Bronchial epithelial cell (primary cell): ENCODE data around the gene CAMKV. TPM values are rescaled to one million over a fixed set of nuclear protein-coding genes. Genes with fewer than 3 reads are reported as not detected.
A peak's percentile ranks its signal among the peaks of the same experiment; 100 is the strongest.

Experiments
- DNase-seq: peaks from one replicate; pipeline ENCODE4 v3.0.0-alpha.2; 2010; ENCODE audit warnings: low read depth
- FAIRE-seq: peaks from 2 replicates; lab custom pipeline; 2011; peaks lifted over from hg19 to GRCh38; lab: Jason Lieb, UNC
- H3K27me3 ChIP-seq: 2 replicates; pipeline ENCODE4 v1.5.1; 2011; ENCODE audit warnings: low read length; ENCODE audit not compliant: control insufficient read depth, insufficient read depth
- H3K36me3 ChIP-seq: 2 replicates; pipeline ENCODE4 v1.5.1; 2011; ENCODE audit warnings: low read length; ENCODE audit not compliant: control insufficient read depth, insufficient read depth
- H3K4me3 ChIP-seq: 2 replicates; pipeline ENCODE4 v1.5.1; 2011; ENCODE audit warnings: mild to moderate bottlenecking, low read depth, low read length, control low read depth
- total RNA-seq: library from RNA; depleted of rRNA; stranded (reverse); fragments of >200 nt; gene quantifications from 2 replicates; pipeline ENCODE4 v1.2.1, GENCODE V29; 2014
- TF ChIP-seq, protein P1 (sequence below): IDR thresholded peaks from 2 replicates; pipeline ENCODE4 v1.5.1; 2011; ENCODE audit warnings: mild to moderate bottlenecking, moderate library complexity, low read length, control low read depth, inconsistent platforms; ENCODE audit not compliant: insufficient read depth, severe bottlenecking

CAMKV gene
- total RNA-seq, 1 donor from 2014 or later: 0.26 TPM

GRCh38 chr3:49873623-49874022, 3.9 kb upstream of the CAMKV start:
- no peak for FAIRE-seq
- Histone ChIP-seq H3K36me3 (no peaks in the 10 kb centered on the region), H3K4me3 (no peak overlapping the region), H3K27me3 (peaks cover 16% of the 10 kb centered on the region)
- DNase-seq: no peak
- TF ChIP-seq, protein P1, sequence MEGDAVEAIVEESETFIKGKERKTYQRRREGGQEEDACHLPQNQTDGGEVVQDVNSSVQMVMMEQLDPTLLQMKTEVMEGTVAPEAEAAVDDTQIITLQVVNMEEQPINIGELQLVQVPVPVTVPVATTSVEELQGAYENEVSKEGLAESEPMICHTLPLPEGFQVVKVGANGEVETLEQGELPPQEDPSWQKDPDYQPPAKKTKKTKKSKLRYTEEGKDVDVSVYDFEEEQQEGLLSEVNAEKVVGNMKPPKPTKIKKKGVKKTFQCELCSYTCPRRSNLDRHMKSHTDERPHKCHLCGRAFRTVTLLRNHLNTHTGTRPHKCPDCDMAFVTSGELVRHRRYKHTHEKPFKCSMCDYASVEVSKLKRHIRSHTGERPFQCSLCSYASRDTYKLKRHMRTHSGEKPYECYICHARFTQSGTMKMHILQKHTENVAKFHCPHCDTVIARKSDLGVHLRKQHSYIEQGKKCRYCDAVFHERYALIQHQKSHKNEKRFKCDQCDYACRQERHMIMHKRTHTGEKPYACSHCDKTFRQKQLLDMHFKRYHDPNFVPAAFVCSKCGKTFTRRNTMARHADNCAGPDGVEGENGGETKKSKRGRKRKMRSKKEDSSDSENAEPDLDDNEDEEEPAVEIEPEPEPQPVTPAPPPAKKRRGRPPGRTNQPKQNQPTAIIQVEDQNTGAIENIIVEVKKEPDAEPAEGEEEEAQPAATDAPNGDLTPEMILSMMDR: no peak

DNA sequence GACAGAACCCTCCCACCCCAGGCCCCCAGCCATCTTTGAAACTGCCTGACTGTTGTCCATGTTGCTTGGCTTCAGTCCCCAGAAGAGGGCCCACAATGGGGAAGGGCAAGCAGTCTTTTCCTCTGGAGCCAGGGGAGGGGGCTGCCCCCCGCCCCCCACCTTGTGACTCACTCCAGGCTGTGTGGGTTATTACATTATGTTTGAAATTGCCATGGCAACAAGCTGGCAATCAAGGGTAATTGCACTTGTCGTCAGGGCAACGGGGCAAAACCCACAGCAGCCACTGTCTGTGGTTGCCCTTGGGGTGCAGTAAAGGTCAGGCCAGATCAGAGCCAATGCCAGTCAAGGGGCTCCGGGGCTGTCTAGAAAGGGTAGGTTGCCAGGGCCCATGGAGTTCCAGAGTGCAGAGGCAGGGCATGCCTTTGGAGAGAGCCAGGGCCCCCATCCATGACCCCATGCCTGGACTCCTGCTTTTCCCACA, 3.1 kb upstream of the CAMKV start:
- TF ChIP-seq, protein P1: no peak
- no peaks in the 10 kb centered on the region for H3K36me3 ChIP-seq
- H3K4me3 ChIP-seq: no peak overlapping the region
- H3K27me3 ChIP-seq: peaks cover 21% of the 10 kb centered on the region
- no peak for FAIRE-seq
- no peak for DNase-seq

- peaks cover 21% of the 10 kb centered on the region for H3K27me3 ChIP-seq
- TF ChIP-seq, protein P1: no peak
- no peaks in the 10 kb centered on the region for H3K36me3 ChIP-seq
- FAIRE-seq (no peak), DNase-seq (no peak)
- H3K4me3 ChIP-seq: no peak overlapping the region
Measured at GRCh38 chr3:49871531-49872153, 1.9 kb upstream of the CAMKV start.

DNA sequence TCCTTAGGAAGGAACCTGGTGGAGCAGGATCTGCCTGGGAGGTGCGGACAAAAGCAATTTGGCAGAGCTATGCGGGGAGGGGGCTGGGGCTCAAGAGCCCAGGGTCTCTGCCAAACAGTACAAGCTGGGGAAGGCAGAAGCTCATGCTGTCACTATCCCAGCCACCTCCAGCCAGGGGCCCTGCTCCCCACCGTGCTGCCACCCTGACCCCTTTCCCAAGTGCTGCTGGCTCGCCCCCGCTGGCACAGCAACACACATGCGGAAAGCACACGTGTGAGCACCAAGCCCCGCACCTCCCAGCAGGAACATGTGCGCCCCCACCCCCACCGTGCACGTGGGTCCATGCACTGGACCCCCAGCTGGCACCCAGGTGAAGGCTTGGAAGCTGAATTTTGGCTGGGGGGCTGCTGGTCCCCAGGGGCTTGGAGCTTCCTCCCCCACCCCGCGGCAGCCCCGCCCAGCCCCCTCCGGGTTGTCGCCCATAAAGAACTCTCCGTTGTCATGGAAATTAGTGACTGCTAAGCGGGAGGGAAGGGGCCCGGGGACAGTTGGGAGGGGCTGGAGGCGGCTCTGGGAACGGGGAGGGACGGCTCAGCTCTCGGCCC, 742 bp downstream of the CAMKV start:
- H3K4me3 ChIP-seq: no peak overlapping the region

DNA sequence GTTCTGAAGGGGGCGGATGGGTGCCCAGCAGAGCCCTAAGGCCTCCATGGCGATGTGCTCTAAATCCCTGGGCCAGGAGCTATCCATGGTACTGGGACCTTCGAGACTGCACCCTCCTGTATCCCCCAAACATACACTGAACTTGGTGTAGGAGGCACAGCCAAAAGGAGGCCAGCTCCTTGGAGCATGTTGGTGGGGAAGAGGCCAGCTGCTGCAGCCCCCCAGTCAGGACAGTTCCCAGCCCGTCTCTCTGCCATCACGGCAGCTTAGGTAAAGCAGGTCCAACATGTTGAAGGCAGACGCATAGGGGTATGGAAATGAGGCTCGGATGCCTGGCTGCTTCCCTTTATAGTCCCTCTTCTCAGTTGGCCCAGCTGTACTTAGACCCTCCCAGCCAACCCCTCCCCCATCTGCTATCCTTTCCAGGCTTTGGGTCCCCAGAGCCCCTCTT, 1.8 kb downstream of the CAMKV start:
- TF ChIP-seq, protein P1: no peak
- Histone ChIP-seq H3K36me3 (no peaks in the 10 kb centered on the region), H3K4me3 (no peak overlapping the region), H3K27me3 (peaks cover 25% of the 10 kb centered on the region)
- DNase-seq (peak; percentile 29), FAIRE-seq (no peak)

More for the DNA sequence above, 742 bp downstream of the CAMKV start:
- TF ChIP-seq, protein P1: no peak
- Histone ChIP-seq H3K27me3 (peaks cover 25% of the 10 kb centered on the region), H3K36me3 (no peaks in the 10 kb centered on the region)
- FAIRE-seq: no peak
- DNase-seq: no peak

- Histone ChIP-seq H3K36me3 (no peaks in the 10 kb centered on the region), H3K4me3 (no peak overlapping the region), H3K27me3 (peaks cover 25% of the 10 kb centered on the region)
- no peak for FAIRE-seq
- TF ChIP-seq, protein P1: no peak
- no peak for DNase-seq
Measured at GRCh38 chr3:49867400-49867799, 2.3 kb downstream of the CAMKV start.
